ENCODE results near the gene HERPUD1. TPM values are rescaled to one million over a fixed set of nuclear protein-coding genes. Genes with fewer than 3 reads are reported as not detected.

HERPUD1 gene
- total RNA-seq, 4 donors from 2014 or later, result 143 to 274 (median 161) TPM

DNA sequence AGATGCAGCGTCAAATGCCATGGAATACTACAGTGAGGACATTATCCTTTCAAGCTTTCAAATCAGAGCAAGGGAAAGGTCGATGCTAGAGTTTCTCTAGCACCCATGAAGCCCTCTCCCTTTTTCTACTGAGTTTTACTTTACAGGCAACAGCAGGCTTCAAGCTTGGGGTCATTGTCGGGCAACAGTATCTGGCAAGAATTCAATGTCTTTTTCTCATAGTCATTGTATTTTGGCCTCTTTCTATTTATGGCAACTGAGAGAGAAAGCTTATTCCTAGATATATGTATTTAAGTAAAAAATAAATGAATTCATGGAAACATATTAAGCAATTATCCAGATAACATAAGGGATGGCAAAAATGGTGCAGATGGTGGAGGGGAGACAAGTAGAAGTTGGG lies 29.4 kb downstream of the HERPUD1 start:
- TF ChIP-seq, protein P1, sequence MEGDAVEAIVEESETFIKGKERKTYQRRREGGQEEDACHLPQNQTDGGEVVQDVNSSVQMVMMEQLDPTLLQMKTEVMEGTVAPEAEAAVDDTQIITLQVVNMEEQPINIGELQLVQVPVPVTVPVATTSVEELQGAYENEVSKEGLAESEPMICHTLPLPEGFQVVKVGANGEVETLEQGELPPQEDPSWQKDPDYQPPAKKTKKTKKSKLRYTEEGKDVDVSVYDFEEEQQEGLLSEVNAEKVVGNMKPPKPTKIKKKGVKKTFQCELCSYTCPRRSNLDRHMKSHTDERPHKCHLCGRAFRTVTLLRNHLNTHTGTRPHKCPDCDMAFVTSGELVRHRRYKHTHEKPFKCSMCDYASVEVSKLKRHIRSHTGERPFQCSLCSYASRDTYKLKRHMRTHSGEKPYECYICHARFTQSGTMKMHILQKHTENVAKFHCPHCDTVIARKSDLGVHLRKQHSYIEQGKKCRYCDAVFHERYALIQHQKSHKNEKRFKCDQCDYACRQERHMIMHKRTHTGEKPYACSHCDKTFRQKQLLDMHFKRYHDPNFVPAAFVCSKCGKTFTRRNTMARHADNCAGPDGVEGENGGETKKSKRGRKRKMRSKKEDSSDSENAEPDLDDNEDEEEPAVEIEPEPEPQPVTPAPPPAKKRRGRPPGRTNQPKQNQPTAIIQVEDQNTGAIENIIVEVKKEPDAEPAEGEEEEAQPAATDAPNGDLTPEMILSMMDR (IDR thresholded peaks at IDR 0.05), result no peak
- peak overlapping the region in 1 of 4 donors; percentile 4 for H3K27ac ChIP-seq
- no peak for DNase-seq (ENCODE audit: low spot score in 2 of 2)
- WGBS, 2 donors, result 29 to 39% methylated on average over 3 of the region's 3 CpGs
- no peak overlapping the region for H3K4me3 ChIP-seq
- H3K36me3 ChIP-seq, result no peaks in the 10 kb centered on the region
- peaks cover 0 to 33% (median 14%) of the 10 kb centered on the region in 4 donors for H3K4me1 ChIP-seq
- no peaks in the 10 kb centered on the region for H3K27me3 ChIP-seq
- no peaks in the 10 kb centered on the region for H3K9me3 ChIP-seq

DNA sequence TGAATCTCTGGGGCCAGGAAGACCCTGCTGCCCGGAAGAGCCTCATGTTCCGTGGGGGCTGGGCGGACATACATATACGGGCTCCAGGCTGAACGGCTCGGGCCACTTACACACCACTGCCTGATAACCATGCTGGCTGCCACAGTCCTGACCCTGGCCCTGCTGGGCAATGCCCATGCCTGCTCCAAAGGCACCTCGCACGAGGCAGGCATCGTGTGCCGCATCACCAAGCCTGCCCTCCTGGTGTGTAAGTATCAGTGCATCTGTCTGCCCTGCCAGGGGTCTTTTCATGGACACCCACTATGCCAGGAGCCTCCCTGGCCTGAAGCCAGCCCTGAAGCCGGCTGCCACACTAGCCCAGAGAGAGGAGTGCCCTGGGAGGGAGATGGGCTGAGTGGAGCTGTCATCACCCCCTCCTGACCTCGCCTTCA lies 29.9 kb downstream of the HERPUD1 start, which contains the start of gene CETP:
Gene CETP (plus strand): TSS at position 100 of the 431 bp plus-strand sequence. CDS start 30 bp downstream, at position 130.
- no peaks in the 10 kb centered on the region for H3K36me3 ChIP-seq
- DNase-seq (ENCODE audit: low spot score in 2 of 2), result no peak
- WGBS, 2 donors, result 70 to 75% methylated on average over 11 of the region's 12 CpGs
- peak within 1 kb of the TSS in 2 of 4 donors; percentile 4 to 5 for H3K27ac ChIP-seq
- peaks cover 0 to 34% (median 15%) of the 10 kb centered on the region in 4 donors for H3K4me1 ChIP-seq
- no peaks in the 10 kb centered on the region for H3K27me3 ChIP-seq
- H3K4me3 ChIP-seq, result no peak within 1 kb of the TSS
- TF ChIP-seq, protein P1 (IDR thresholded peaks at IDR 0.05), result no peak
- TF ChIP-seq POLR2A (IDR thresholded peaks at IDR 0.05) (no peak), EP300 (IDR thresholded peaks at IDR 0.05) (no peak)
- no peaks in the 10 kb centered on the region for H3K9me3 ChIP-seq

DNA sequence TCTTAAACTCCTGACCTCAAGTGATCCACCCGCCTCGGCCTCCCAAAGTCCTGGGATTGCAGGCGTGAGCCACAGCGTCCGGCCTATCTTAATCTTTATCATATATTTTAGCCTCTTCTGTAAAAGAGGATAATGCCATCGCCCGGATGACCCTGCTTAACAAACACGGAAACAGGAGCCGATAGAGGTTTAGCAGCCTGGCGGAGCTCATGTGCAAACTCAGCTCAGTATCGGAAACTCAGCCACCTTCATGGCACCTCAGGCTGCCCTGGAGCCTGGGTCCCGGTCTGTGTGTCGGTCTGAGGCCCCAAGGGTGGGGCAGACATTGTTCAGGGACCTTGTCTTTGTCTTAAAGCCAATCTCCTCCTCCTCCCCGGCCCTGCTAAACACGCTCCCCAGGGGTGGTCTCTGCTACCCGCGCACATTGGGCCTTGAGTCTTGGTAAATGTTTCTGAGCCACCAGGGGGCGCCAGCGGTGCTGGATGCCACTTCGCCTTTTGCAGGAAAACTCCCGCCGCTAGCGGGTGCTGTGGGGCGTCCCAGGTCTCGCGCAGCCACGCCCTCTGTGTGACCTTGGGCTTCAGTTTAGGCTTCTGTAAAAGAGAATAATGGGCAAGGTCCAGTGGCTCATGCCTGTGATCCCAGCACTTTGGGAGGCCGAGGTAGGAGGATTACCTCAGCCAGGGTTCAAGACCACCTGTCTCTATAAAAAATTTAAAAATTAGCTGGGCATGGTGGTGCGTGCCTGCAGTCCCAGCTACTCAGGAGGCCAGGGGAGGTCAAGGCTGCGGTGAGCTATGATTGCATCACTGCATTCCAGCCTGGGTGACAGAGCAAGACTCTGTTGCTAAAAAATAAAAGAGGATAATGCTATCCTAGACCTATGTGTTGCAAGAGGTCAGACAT lies 32.6 kb downstream of the HERPUD1 start:
- H3K4me3 ChIP-seq, result no peak overlapping the region
- no peak overlapping the region for H3K27ac ChIP-seq
- no peaks in the 10 kb centered on the region for H3K9me3 ChIP-seq
- TF ChIP-seq, protein P1 (IDR thresholded peaks at IDR 0.05), result peak; percentile 54 to 97 (median 70)
- peak in 1 of 2 donors; percentile 58 for TF ChIP-seq EP300 (IDR thresholded peaks at IDR 0.05)
- TF ChIP-seq POLR2A (IDR thresholded peaks at IDR 0.05), result no peak
- H3K36me3 ChIP-seq, result no peaks in the 10 kb centered on the region
- H3K27me3 ChIP-seq, result no peaks in the 10 kb centered on the region
- peak; percentile 76 for DNase-seq (ENCODE audit: low spot score in 2 of 2)
- H3K4me1 ChIP-seq, result peaks cover 0 to 37% (median 15%) of the 10 kb centered on the region in 4 donors
- 44 to 50% methylated on average over 29 to 30 of the region's 30 CpGs for WGBS, 2 donors

DNA sequence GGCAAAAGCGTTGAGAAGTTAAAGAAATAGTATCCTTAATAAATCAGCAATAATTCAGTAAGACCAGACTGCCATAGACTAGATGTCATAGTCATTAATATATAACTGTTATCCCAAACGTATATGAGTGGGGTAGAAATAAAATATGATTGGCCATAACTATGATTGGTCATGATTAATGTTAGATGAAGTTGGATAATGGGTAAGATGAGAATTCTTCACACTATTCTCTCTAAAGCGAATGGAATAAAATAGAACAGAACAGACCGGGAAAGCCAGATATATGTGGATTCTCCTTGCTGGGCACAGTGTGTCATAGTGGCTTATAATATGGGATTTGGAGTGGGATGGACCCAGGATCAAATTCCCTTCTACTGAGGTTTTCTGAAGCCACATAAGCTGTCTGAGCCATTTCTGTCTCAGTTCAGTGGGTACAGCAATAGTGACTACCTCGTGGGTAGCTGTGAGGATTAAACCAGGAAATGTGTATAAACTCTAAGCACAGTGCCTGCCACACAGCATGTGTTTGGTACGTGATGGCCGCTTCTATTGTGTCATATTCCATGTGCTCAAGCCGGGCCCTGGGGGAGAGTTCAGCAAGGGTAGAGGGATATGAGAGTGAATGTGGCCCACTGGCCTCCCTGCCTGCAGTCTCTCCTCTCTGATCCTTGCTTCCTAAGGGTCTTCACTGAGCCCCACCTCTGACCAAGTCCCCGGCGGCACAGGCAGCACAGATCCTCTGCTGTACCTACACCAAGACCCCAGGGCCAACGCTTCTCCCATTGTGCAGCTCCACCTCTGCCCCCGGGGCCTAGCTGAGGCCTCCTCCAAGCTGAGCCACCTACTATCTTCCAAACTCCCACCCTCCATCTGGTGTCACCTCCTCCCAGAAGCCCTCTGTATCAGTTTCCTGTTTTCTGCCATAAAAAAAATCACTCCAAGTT lies 33.5 kb downstream of the HERPUD1 start:
- no peaks in the 10 kb centered on the region for H3K9me3 ChIP-seq
- H3K27me3 ChIP-seq, result no peaks in the 10 kb centered on the region
- H3K4me3 ChIP-seq, result no peak overlapping the region
- H3K36me3 ChIP-seq, result no peaks in the 10 kb centered on the region
- H3K4me1 ChIP-seq, result peaks cover 0 to 35% (median 14%) of the 10 kb centered on the region in 4 donors
- 72 to 81% methylated on average over 12 of the region's 12 CpGs for WGBS, 2 donors
- H3K27ac ChIP-seq, result peak overlapping the region in 2 of 4 donors; percentile 11 to 35
- no peak for DNase-seq (ENCODE audit: low spot score in 2 of 2)
- TF ChIP-seq POLR2A (IDR thresholded peaks at IDR 0.05), result no peak

DNA sequence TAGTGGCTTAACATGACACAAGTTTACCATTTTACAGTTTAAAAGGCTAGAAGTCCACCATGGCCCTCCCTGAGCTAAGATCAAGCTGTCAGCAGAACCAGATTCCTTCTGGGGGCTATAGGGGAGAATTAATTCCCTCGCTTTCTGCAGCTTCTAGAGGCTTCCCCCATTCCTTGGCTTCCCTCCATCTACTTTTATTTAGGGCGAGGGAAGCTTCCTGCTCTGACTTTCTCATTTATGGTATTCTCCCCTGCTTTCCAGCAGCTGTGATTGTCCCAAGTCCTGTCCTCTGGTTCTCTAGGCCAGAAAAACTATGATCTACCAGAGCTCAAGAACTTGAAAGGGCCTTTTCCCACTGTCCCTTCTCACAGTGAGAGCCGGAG lies 34.1 kb downstream of the HERPUD1 start:
- peak overlapping the region in 2 of 4 donors; percentile 11 to 35 for H3K27ac ChIP-seq
- no peaks in the 10 kb centered on the region for H3K9me3 ChIP-seq
- H3K27me3 ChIP-seq, result no peaks in the 10 kb centered on the region
- no peaks in the 10 kb centered on the region for H3K36me3 ChIP-seq
- no peak overlapping the region for H3K4me3 ChIP-seq
- peaks cover 0 to 28% (median 12%) of the 10 kb centered on the region in 4 donors for H3K4me1 ChIP-seq
- no peak for TF ChIP-seq POLR2A (IDR thresholded peaks at IDR 0.05)
- TF ChIP-seq EP300 (IDR thresholded peaks at IDR 0.05), result no peak
- TF ChIP-seq, protein P1 (IDR thresholded peaks at IDR 0.05), result no peak
- DNase-seq (ENCODE audit: low spot score in 2 of 2), result no peak
- 62 to 73% methylated on average over 3 of the region's 3 CpGs for WGBS, 2 donors
